IMR-90 (cell line): ENCODE data around the gene ZFP36. TPM values are rescaled to one million over a fixed set of nuclear protein-coding genes. Genes with fewer than 3 reads are reported as not detected.

Source experiments
- ATAC-seq: fragments of 200-7000 bp; cut with Tn5 transposase; 2 replicates; pipeline ENCODE4 v1.9.1; 2020; ENCODE audit warnings: low read depth, mild to moderate bottlenecking, moderate library complexity
- BruUV-seq: library from RNA; stranded (reverse); fragments of 400-500 nt; replicated peaks from 2 replicates; lab custom pipeline; 2021; lab: Mats Ljungman, UMichigan
- CTCF ChIA-PET: fragments of 300-600 bp; formaldehyde crosslinking; extraction: SDS; loops from one replicate; lab custom pipeline; 2021; ENCODE audit warnings: antibody characterized with exemption; lab: Yijun Ruan, JAX
- POLR2A ChIA-PET: fragments of 300-600 bp; sonication (Branson Sonifier 250); formaldehyde crosslinking; loops from one replicate; lab custom pipeline; 2022; ENCODE audit warnings: antibody characterized with exemption; ENCODE audit not compliant: unreplicated experiment; lab: Charles Lee
- DNase-seq: peaks from one replicate; pipeline ENCODE4 v3.0.0; 2013
- H2AFZ ChIP-seq: replicated peaks from 2 replicates; pipeline ENCODE3; 2013; ENCODE audit warnings: low read length, mild to moderate bottlenecking; ENCODE audit not compliant: poor library complexity
- H2AK5ac ChIP-seq: 2 replicates; pipeline ENCODE4 v1.6.1; 2013; ENCODE audit warnings: low read depth, low read length, inconsistent platforms
- H2AK9ac ChIP-seq: replicated peaks from 2 replicates; pipeline ENCODE3; 2013; ENCODE audit warnings: mild to moderate bottlenecking, low read depth, low read length, moderate library complexity; ENCODE audit not compliant: poor library complexity
- H2BK120ac ChIP-seq: 2 replicates; pipeline ENCODE4 v1.6.1; 2013; ENCODE audit warnings: low read depth, low read length, inconsistent platforms
- H2BK15ac ChIP-seq: 3 replicates; pipeline ENCODE4 v1.6.1; 2013; ENCODE audit warnings: low read depth, low read length, inconsistent platforms
- H2BK20ac ChIP-seq: 2 replicates; pipeline ENCODE4 v1.6.1; 2013; ENCODE audit warnings: low read depth, mild to moderate bottlenecking, inconsistent platforms, low read length, moderate library complexity
- H2BK5ac ChIP-seq: 2 replicates; pipeline ENCODE4 v1.6.1; 2013; ENCODE audit warnings: mild to moderate bottlenecking, low read depth, low read length, inconsistent platforms; ENCODE audit not compliant: poor library complexity, severe bottlenecking
- H3K14ac ChIP-seq: replicated peaks from 2 replicates; pipeline ENCODE4 v1.6.1; 2013; ENCODE audit warnings: low read depth, low read length, inconsistent platforms
- H3K18ac ChIP-seq: 2 replicates; pipeline ENCODE4 v1.6.1; 2013; ENCODE audit warnings: low read depth, low read length, control low read depth
- H3K23ac ChIP-seq: 2 replicates; pipeline ENCODE4 v1.6.1; 2013; ENCODE audit warnings: low read depth, low read length, inconsistent platforms
- H3K27ac ChIP-seq: 2 replicates; pipeline ENCODE4 v1.5.1; 2013; ENCODE audit warnings: mild to moderate bottlenecking, control low read depth, low read length; ENCODE audit not compliant: insufficient read depth
- H3K27me3 ChIP-seq: 2 replicates; pipeline ENCODE4 v1.6.1; 2013; ENCODE audit warnings: low read length; ENCODE audit not compliant: control insufficient read depth, insufficient read depth
- H3K36me3 ChIP-seq: 2 replicates; pipeline ENCODE4 v1.6.1; 2013; ENCODE audit warnings: low read length, mixed read lengths; ENCODE audit not compliant: control insufficient read depth, insufficient read depth
- H3K4ac ChIP-seq: 2 replicates; pipeline ENCODE4 v1.6.1; 2013; ENCODE audit warnings: low read depth, low read length, inconsistent platforms
- H3K4me1 ChIP-seq: 2 replicates; pipeline ENCODE4 v1.6.1; 2013; ENCODE audit warnings: low read length, mixed read lengths; ENCODE audit not compliant: control insufficient read depth, insufficient read depth
- H3K4me2 ChIP-seq: 2 replicates; pipeline ENCODE4 v1.6.1; 2013; ENCODE audit warnings: low read depth, mild to moderate bottlenecking, control low read depth, low read length, moderate library complexity
- H3K4me3 ChIP-seq: 2 replicates; pipeline ENCODE4 v1.5.1; 2013; ENCODE audit warnings: low read depth, mild to moderate bottlenecking, control low read depth, low read length, moderate library complexity; ENCODE audit not compliant: insufficient read depth
- H3K56ac ChIP-seq: 2 replicates; pipeline ENCODE4 v1.6.1; 2013; ENCODE audit warnings: low read length, inconsistent platforms; ENCODE audit not compliant: insufficient read depth; ENCODE audit errors: extremely low read depth
- H3K79me1 ChIP-seq, 2 experiments: 2 replicates each; pipeline ENCODE4 v1.6.1; 2013; ENCODE audit warnings: low read length in 2 of 2, inconsistent platforms in 1 of 2, low read depth in 1 of 2
- H3K9ac ChIP-seq: 2 replicates; pipeline ENCODE4 v1.6.1; 2013; ENCODE audit warnings: low read depth, low read length, control low read depth
- H3K9me1 ChIP-seq: 2 replicates; pipeline ENCODE4 v1.6.1; 2013; ENCODE audit warnings: low read length, inconsistent platforms; ENCODE audit not compliant: insufficient read depth
- H3K9me3 ChIP-seq: 2 replicates; pipeline ENCODE4 v1.6.1; 2013; ENCODE audit warnings: low read length; ENCODE audit not compliant: control insufficient read depth, insufficient read depth
- H4K20me1 ChIP-seq: 2 replicates; pipeline ENCODE4 v1.6.1; 2013; ENCODE audit warnings: low read length, inconsistent platforms; ENCODE audit not compliant: insufficient read depth
- H4K5ac ChIP-seq: 2 replicates; pipeline ENCODE4 v1.6.1; 2013; ENCODE audit warnings: mild to moderate bottlenecking, low read depth, low read length, control low read depth
- H4K8ac ChIP-seq, 2 experiments: 2 replicates each; pipeline ENCODE4 v1.6.1; 2013; ENCODE audit warnings: low read depth in 2 of 2, low read length in 2 of 2, control low read depth in 1 of 2, inconsistent platforms in 1 of 2
- H4K91ac ChIP-seq: 2 replicates; pipeline ENCODE4 v1.6.1; 2013; ENCODE audit warnings: low read depth, low read length, inconsistent platforms; ENCODE audit not compliant: insufficient read depth
- BHLHE40 ChIP-seq: fragments of 150-350 bp; IDR thresholded peaks from 2 replicates; pipeline ENCODE4 v1.6.1; 2016; ENCODE audit warnings: mild to moderate bottlenecking, low read depth, low read length
- CEBPB ChIP-seq: IDR thresholded peaks from 2 replicates; pipeline ENCODE4 v1.6.1; 2012; ENCODE audit warnings: low read depth, low read length, improper control_type of control experiment
- FOS ChIP-seq: fragments of 150-350 bp; IDR thresholded peaks from 2 replicates; pipeline ENCODE4 v1.6.1; 2016; ENCODE audit warnings: low read depth, low read length
- MAFK ChIP-seq: IDR thresholded peaks from 2 replicates; pipeline ENCODE4 v1.6.1; 2012; ENCODE audit warnings: low read depth, low read length, improper control_type of control experiment
- MAZ ChIP-seq: IDR thresholded peaks from 2 replicates; pipeline ENCODE4 v1.6.1; 2012; ENCODE audit warnings: low read depth, mild to moderate bottlenecking, low read length, improper control_type of control experiment, moderate library complexity, borderline replicate concordance
- MXI1 ChIP-seq: IDR thresholded peaks from 2 replicates; pipeline ENCODE4 v1.6.1; 2012; ENCODE audit warnings: low read depth, mild to moderate bottlenecking, low read length, moderate library complexity, borderline replicate concordance
- POLR2A ChIP-seq: IDR thresholded peaks from 2 replicates; pipeline ENCODE4 v1.6.1; 2012; ENCODE audit warnings: mild to moderate bottlenecking, low read depth, low read length
- RAD21 ChIP-seq: IDR thresholded peaks from 2 replicates; pipeline ENCODE4 v1.6.1; 2012; ENCODE audit warnings: low read length, improper control_type of control experiment
- RFX5 ChIP-seq: IDR thresholded peaks from 2 replicates; pipeline ENCODE4 v1.8.0; 2012; ENCODE audit warnings: low read depth, mild to moderate bottlenecking, low read length, moderate library complexity
- WGBS, 2 experiments: methylation state at CpG; one replicate each; pipeline versions ENCODE4 v1.1.5 to v1.1.7; 2013; ENCODE audit warnings: missing lambda C conversion rate in 2 of 2; ENCODE audit not compliant: insufficient read length in 1 of 2; ENCODE audit errors: extremely low coverage in 2 of 2; 5-methylcytosine and 5-hydroxymethylcytosine counted together
- dilution Hi-C: fragments of 300-500 bp; cut with HindIII; formaldehyde crosslinking; loops from one replicate; pipeline ENCODE4 v1.14.3; 2018; ENCODE audit warnings: low sequenced_read_pairs; ENCODE audit not compliant: unreplicated experiment
- in situ Hi-C: fragments of 300-500 bp; cut with MboI; formaldehyde crosslinking; loops from 3 replicates; pipeline ENCODE4 v1.14.3; 2019; ENCODE audit warnings: low sequenced_read_pairs, inconsistent platforms, mixed read lengths
- intact Hi-C: fragments of 100-400 bp; cut with micrococcal nuclease; formaldehyde crosslinking; loops from 2 replicates; pipeline ENCODE4 v1.10.0; 2022
- polyA plus RNA-seq, 3 experiments: library from polyadenylated mRNA; depleted of rRNA; stranded (reverse); fragments of >200 nt; gene quantifications; 2 replicates each; pipeline ENCODE4 v1.2.3, GENCODE V29; 2012; ENCODE audit warnings: low replicate concordance in 1 of 3
- total RNA-seq: library from RNA; depleted of rRNA; stranded (reverse); fragments of >200 nt; gene quantifications from 2 replicates; pipeline ENCODE4 v1.2.3, GENCODE V29; 2012
- TF ChIP-seq, protein P1 (sequence below): fragments of 150-350 bp; IDR thresholded peaks from 2 replicates; pipeline ENCODE4 v1.6.1; 2017; ENCODE audit warnings: mild to moderate bottlenecking, antibody characterized with exemption, low read length, low read depth

The ZFP36 gene
- total and polyA plus RNA-seq, 2 of the 4 experiments (the other 2 are of a cell fraction), result 1.4 to 45.0 TPM

DNA sequence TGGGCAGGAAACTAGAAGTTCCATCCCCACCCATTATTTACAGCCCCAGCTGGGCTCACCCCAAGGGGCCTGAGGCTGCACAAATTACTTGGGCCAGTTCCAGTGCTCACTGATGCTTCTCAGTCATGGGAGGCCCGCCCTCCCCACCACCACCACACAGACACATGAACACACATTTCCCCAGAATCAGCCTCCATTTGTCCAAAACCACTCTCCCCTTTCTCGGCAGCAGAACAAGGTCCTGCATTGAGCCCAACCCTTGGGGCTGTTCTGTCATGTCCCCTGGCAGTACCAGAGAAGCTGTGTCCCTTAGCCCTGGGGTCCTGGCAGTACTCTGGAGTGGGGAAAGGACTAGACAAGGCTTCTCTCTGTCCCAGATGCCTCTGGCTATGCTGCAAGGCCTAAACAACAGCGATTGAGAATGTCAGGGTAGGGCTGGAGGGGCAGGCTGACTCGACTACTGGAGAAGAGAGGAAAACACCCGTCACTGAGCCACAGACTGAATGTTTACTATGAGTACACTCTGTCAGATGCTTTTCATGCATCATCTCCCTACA lies 42.7 kb upstream of the ZFP36 start:
- TF ChIP-seq CEBPB, result no peak
- 0 out of 2 replicates have a peak, but pooled peaks have one; percentile 26 for TF ChIP-seq POLR2A
- TF ChIP-seq, protein P1, sequence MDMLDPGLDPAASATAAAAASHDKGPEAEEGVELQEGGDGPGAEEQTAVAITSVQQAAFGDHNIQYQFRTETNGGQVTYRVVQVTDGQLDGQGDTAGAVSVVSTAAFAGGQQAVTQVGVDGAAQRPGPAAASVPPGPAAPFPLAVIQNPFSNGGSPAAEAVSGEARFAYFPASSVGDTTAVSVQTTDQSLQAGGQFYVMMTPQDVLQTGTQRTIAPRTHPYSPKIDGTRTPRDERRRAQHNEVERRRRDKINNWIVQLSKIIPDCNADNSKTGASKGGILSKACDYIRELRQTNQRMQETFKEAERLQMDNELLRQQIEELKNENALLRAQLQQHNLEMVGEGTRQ, result no peak
- TF ChIP-seq MAFK, result no peak
- 0 out of 2 replicates have a peak, but pooled peaks have one; percentile 12 for TF ChIP-seq MAZ
- no peak for TF ChIP-seq BHLHE40
- TF ChIP-seq RAD21, result no peak
- TF ChIP-seq MXI1, result no peak
- no peak for TF ChIP-seq RFX5
- TF ChIP-seq FOS, result 0 out of 2 replicates have a peak, but pooled peaks have one; percentile 12
- H3K36me3 ChIP-seq, result peaks cover 20% of the 10 kb centered on the region
- no peaks in the 10 kb centered on the region for H3K9me3 ChIP-seq

More for the DNA sequence above, 42.7 kb upstream of the ZFP36 start:
- Histone ChIP-seq H2BK5ac (peak overlapping the region; percentile 67), H2BK15ac (no peak overlapping the region), H4K91ac (peak overlapping the region; percentile 53), H4K8ac (peak overlapping the region in 1 of 2 experiments; percentile 3; a peak in 1 of 4 replicates), H3K56ac (no peak overlapping the region), H3K4me3 (no peak overlapping the region), H3K14ac (peak overlapping the region; percentile 40; the same call in 1 of the 2 replicates), H3K18ac (no peak overlapping the region), H3K9ac (peak overlapping the region; percentile 9; the same call in 1 of the 2 replicates), H2AK5ac (peak overlapping the region; percentile 42; the same call in 1 of the 2 replicates), H4K5ac (no peak overlapping the region), H3K79me1 (peaks cover 24 to 70% of the 10 kb centered on the region in 2 experiments), H3K4me2 (peak overlapping the region; percentile 13; the same call in 1 of the 2 replicates), H4K20me1 (peaks cover 15% of the 10 kb centered on the region; the same call in 1 of the 2 replicates), H3K9me1 (peaks cover 20% of the 10 kb centered on the region), H2AK9ac (peak overlapping the region; percentile 47), H3K27ac (peak overlapping the region; percentile 72), H3K23ac (peak overlapping the region; percentile 15; the same call in 1 of the 2 replicates), H3K4me1 (peaks cover 25% of the 10 kb centered on the region), H3K27me3 (no peaks in the 10 kb centered on the region), H2AFZ (peak overlapping the region; percentile 52), H2BK120ac (peak overlapping the region; percentile 40; the same call in 1 of the 2 replicates), H3K4ac (peak overlapping the region; percentile 72), H2BK20ac (no peak overlapping the region)
- ChIA-PET POLR2A (no interaction called here), CTCF (interaction anchor here (0.5 to 0.6 kb wide), 2 partner anchors 11 to 442 kb away, joined by 4 read pairs; no protein-coding TSS in a partner anchor)
- no TSS peak for BruUV-seq
- intact Hi-C loops (loop anchor here (2.0 kb wide), 1 partner anchor 21 kb away; the partner anchor contains the start of gene SAMD4B), dilution Hi-C loops (no loop called here), in situ Hi-C loops (no loop called here)
- ATAC-seq, result peak; percentile 62
- whole genome bisulfite sequencing, 2 experiments, result 100% methylated on average over 1 of the region's 5 CpGs; no CpG with 5 or more reads in 1 of the 2 experiments
- DNase-seq, result peak; percentile 80
